ENCODE data around the gene GNG2. TPM values are rescaled to one million over a fixed set of nuclear protein-coding genes. Genes with fewer than 3 reads are reported as not detected.

The GNG2 gene
- total RNA-seq, 2 donors from 2014 or later: 47.9 to 51.6 TPM

- WGBS, 2 experiments (ENCODE audit: insufficient coverage in 1 of 2, insufficient read length in 1 of 2): 87% methylated on average over 2 of the region's 2 CpGs; no CpG with 5 or more reads in 1 of the 2 experiments
- TF ChIP-seq CTCF (conservative IDR thresholded peaks at IDR 0.05): no peak
Measured at GRCh38 chr14:51817326-51817725, 43.1 kb upstream of the GNG2 start.

GRCh38 chr14:51818748-51819380, 41.5 kb upstream of the GNG2 start:
- Mint-ChIP-seq H3K36me3 (ENCODE audit: low read depth) (no peaks in the 10 kb centered on the region), H3K4me1 (peaks cover 3% of the 10 kb centered on the region)
- DNase-seq: no peak

More at GRCh38 chr14:51817326-51817725, 43.1 kb upstream of the GNG2 start:
- H3K36me3 ChIP-seq (ENCODE audit: control insufficient read depth, insufficient read depth, low read length): no peaks in the 10 kb centered on the region
- Mint-ChIP-seq H3K4me3 (no peak overlapping the region), H3K4me1 (peaks cover 3% of the 10 kb centered on the region), H3K9me3 (peaks cover 3% of the 10 kb centered on the region), H3K27me3 (ENCODE audit: insufficient read depth) (peaks cover 4% of the 10 kb centered on the region), H3K27ac (no peak overlapping the region), H3K36me3 (ENCODE audit: low read depth) (no peaks in the 10 kb centered on the region)
- no peaks in the 10 kb centered on the region for H3K4me1 ChIP-seq (ENCODE audit: control insufficient read depth, insufficient read depth, low read length)
- no peaks in the 10 kb centered on the region for H3K27me3 ChIP-seq (ENCODE audit: control insufficient read depth, insufficient read depth, low read length, poor library complexity, severe bottlenecking)
- DNase-seq: no peak
- no peak overlapping the region for H3K4me3 ChIP-seq (ENCODE audit: low read length)
- H3K9me3 ChIP-seq (ENCODE audit: control insufficient read depth, low read length): no peaks in the 10 kb centered on the region
- no peak overlapping the region for H3K27ac ChIP-seq (ENCODE audit: low read depth, low read length)
- no peak overlapping the region for H3K9ac ChIP-seq (ENCODE audit: extremely low read depth, low read length, poor library complexity, severe bottlenecking)

GRCh38 chr14:51821822-51822221, 38.6 kb upstream of the GNG2 start:
- Mint-ChIP-seq H3K36me3 (ENCODE audit: low read depth) (no peaks in the 10 kb centered on the region), H3K4me1 (peaks cover 2% of the 10 kb centered on the region), H3K4me3 (no peak overlapping the region), H3K27ac (no peak overlapping the region), H3K9me3 (peaks cover 3% of the 10 kb centered on the region), H3K27me3 (ENCODE audit: insufficient read depth) (no peaks in the 10 kb centered on the region)
- DNase-seq: no peak
- no peaks in the 10 kb centered on the region for H3K4me1 ChIP-seq (ENCODE audit: control insufficient read depth, insufficient read depth, low read length)
- H3K36me3 ChIP-seq (ENCODE audit: control insufficient read depth, insufficient read depth, low read length): no peaks in the 10 kb centered on the region
- H3K27me3 ChIP-seq (ENCODE audit: control insufficient read depth, insufficient read depth, low read length, poor library complexity, severe bottlenecking): no peaks in the 10 kb centered on the region
- no peak overlapping the region for H3K4me3 ChIP-seq (ENCODE audit: low read length)
- no peak overlapping the region for H3K9ac ChIP-seq (ENCODE audit: extremely low read depth, low read length, poor library complexity, severe bottlenecking)
- no peaks in the 10 kb centered on the region for H3K9me3 ChIP-seq (ENCODE audit: control insufficient read depth, low read length)
- H3K27ac ChIP-seq (ENCODE audit: low read depth, low read length): no peak overlapping the region
- no peak for TF ChIP-seq CTCF (conservative IDR thresholded peaks at IDR 0.05)

More at GRCh38 chr14:51818748-51819380, 41.5 kb upstream of the GNG2 start:
- 81 to 83% methylated on average over 6 to 9 of the region's 9 CpGs for WGBS, 2 experiments (ENCODE audit: insufficient coverage in 1 of 2, insufficient read length in 1 of 2)
- Histone ChIP-seq H3K4me1 (ENCODE audit: control insufficient read depth, insufficient read depth, low read length) (no peaks in the 10 kb centered on the region), H3K36me3 (ENCODE audit: control insufficient read depth, insufficient read depth, low read length) (no peaks in the 10 kb centered on the region), H3K9ac (ENCODE audit: extremely low read depth, low read length, poor library complexity, severe bottlenecking) (no peak overlapping the region), H3K9me3 (ENCODE audit: control insufficient read depth, low read length) (no peaks in the 10 kb centered on the region), H3K27me3 (ENCODE audit: control insufficient read depth, insufficient read depth, low read length, poor library complexity, severe bottlenecking) (no peaks in the 10 kb centered on the region), H3K27ac (ENCODE audit: low read depth, low read length) (no peak overlapping the region), H3K4me3 (ENCODE audit: low read length) (no peak overlapping the region)
- Mint-ChIP-seq H3K4me3 (no peak overlapping the region), H3K27me3 (ENCODE audit: insufficient read depth) (peaks cover 4% of the 10 kb centered on the region), H3K9me3 (peaks cover 3% of the 10 kb centered on the region), H3K27ac (no peak overlapping the region)
- TF ChIP-seq CTCF (conservative IDR thresholded peaks at IDR 0.05): no peak
